Panc1 (cell line): ENCODE measurements around the gene CFAP58.

Experiments
- CTCF ChIP-seq: fragments of 450-650 bp; IDR thresholded peaks from 2 replicates; pipeline ENCODE4 v1.5.1; 2017; ENCODE audit warnings: mild to moderate bottlenecking
- POLR2AphosphoS5 ChIP-seq: IDR thresholded peaks from 2 replicates; pipeline ENCODE4 v1.6.1; 2012; ENCODE audit warnings: mild to moderate bottlenecking, low read depth, low read length, moderate library complexity
- REST ChIP-seq, 2 experiments: IDR thresholded peaks; 2 replicates each; pipeline ENCODE4 v1.6.1; 2011 to 2012; ENCODE audit warnings: low read depth in 2 of 2, control low read depth in 1 of 2, low read length in 1 of 2, mild to moderate bottlenecking in 1 of 2, moderate library complexity in 1 of 2; ENCODE audit not compliant: insufficient read depth in 1 of 2
- SIN3A ChIP-seq: IDR thresholded peaks from 2 replicates; pipeline ENCODE4 v1.6.1; 2012; ENCODE audit warnings: low read depth, mild to moderate bottlenecking, low read length, moderate library complexity, borderline replicate concordance; ENCODE audit not compliant: insufficient read depth
- TCF7L2 ChIP-seq: IDR thresholded peaks from 2 replicates; pipeline ENCODE4 v1.6.1; 2011; ENCODE audit warnings: mild to moderate bottlenecking, low read depth, low read length, inconsistent platforms

- TF ChIP-seq CTCF (no peak), TCF7L2 (no peak), SIN3A (no peak), POLR2AphosphoS5 (no peak), REST (IDR thresholded peaks at IDR 0.05; ENCODE audit: insufficient read depth in 1 of 2, low read depth in 2 of 2, low read length in 1 of 2) (no peak)
Observed at GRCh38 chr10:104486803-104487202, 133.2 kb downstream of the CFAP58 start.
